WTC11 (cell line): Measurements from ENCODE around the gene ATXN2L. TPM values are rescaled to one million over a fixed set of nuclear protein-coding genes. Genes with fewer than 3 reads are reported as not detected.

Source experiments
- ATAC-seq: fragments of 200-7000 bp; cut with Tn5 transposase; 2 replicates; pipeline ENCODE4 v1.10.0; 2021; ENCODE audit warnings: mild to moderate bottlenecking, moderate library complexity
- CTCF ChIA-PET: fragments of 300-600 bp; sonication (Branson Sonifier 250); formaldehyde crosslinking; loops from one replicate; lab custom pipeline; 2021; ENCODE audit warnings: antibody characterized with exemption; lab: Charles Lee
- POLR2A ChIA-PET: fragments of 350-600 bp; sonication (Branson Sonifier 250); formaldehyde crosslinking; loops from one replicate; lab custom pipeline; 2021; ENCODE audit warnings: antibody characterized with exemption; lab: Charles Lee
- DNase-seq: peaks from one replicate; pipeline ENCODE4 v3.0.0; 2021; ENCODE audit warnings: low spot score
- H3K27ac Mint-ChIP-seq: 2 replicates; pipeline ENCODE4 v1.8.0; 2021; ENCODE audit warnings: mixed read lengths
- H3K27me3 Mint-ChIP-seq: 2 replicates; pipeline ENCODE4 v1.8.0; 2021; ENCODE audit warnings: low read depth, mild to moderate bottlenecking, moderate library complexity, mixed read lengths
- H3K36me3 Mint-ChIP-seq: 2 replicates; pipeline ENCODE4 v1.8.0; 2021; ENCODE audit warnings: mixed read lengths
- H3K4me1 Mint-ChIP-seq: 2 replicates; pipeline ENCODE4 v1.8.0; 2022; ENCODE audit warnings: mixed read lengths
- H3K4me3 Mint-ChIP-seq: 2 replicates; pipeline ENCODE4 v1.8.0; 2021; ENCODE audit warnings: mild to moderate bottlenecking, moderate library complexity, mixed read lengths
- H3K9me3 Mint-ChIP-seq: 2 replicates; pipeline ENCODE4 v1.8.0; 2021; ENCODE audit warnings: mixed read lengths
- ATF1 ChIP-seq: sonication (generic); formaldehyde crosslinking; IDR thresholded peaks from 2 replicates; pipeline ENCODE4 v1.8.1; 2023; ENCODE audit warnings: mild to moderate bottlenecking, moderate library complexity, missing genetic modification reagents
- CREB1 ChIP-seq: sonication (generic); formaldehyde crosslinking; IDR thresholded peaks from 2 replicates; pipeline ENCODE4 v1.8.0; 2023; ENCODE audit warnings: mild to moderate bottlenecking, missing genetic modification reagents
- ELF4 ChIP-seq: sonication (generic); formaldehyde crosslinking; IDR thresholded peaks from 2 replicates; pipeline ENCODE4 v1.8.1; 2022; ENCODE audit warnings: low read depth, mild to moderate bottlenecking, moderate library complexity, missing genetic modification reagents
- GTF2I ChIP-seq: fragments of 250-450 bp; sonication (Bioruptor Pico); conservative IDR thresholded peaks from 2 replicates; pipeline ENCODE4 v1.4.0; 2021; ENCODE audit warnings: mild to moderate bottlenecking
- JUN ChIP-seq: sonication (generic); formaldehyde crosslinking; IDR thresholded peaks from 2 replicates; pipeline ENCODE4 v1.8.0; 2023; ENCODE audit warnings: mild to moderate bottlenecking, missing genetic modification reagents
- MYBL2 ChIP-seq: sonication (generic); formaldehyde crosslinking; IDR thresholded peaks from 2 replicates; pipeline ENCODE4 v1.8.1; 2023; ENCODE audit warnings: mild to moderate bottlenecking, moderate library complexity, missing genetic modification reagents
- NR1H2 ChIP-seq: sonication (generic); formaldehyde crosslinking; IDR thresholded peaks from 2 replicates; pipeline ENCODE4 v1.9.0; 2021; ENCODE audit warnings: mild to moderate bottlenecking, moderate library complexity, missing genetic modification reagents
- NR2C2 ChIP-seq: sonication (generic); formaldehyde crosslinking; IDR thresholded peaks from 2 replicates; pipeline ENCODE4 v1.8.0; 2022; ENCODE audit warnings: mild to moderate bottlenecking, missing genetic modification reagents
- RELA ChIP-seq: sonication (generic); formaldehyde crosslinking; IDR thresholded peaks from 2 replicates; pipeline ENCODE4 v1.8.1; 2022; ENCODE audit warnings: missing genetic modification reagents, mild to moderate bottlenecking, borderline replicate concordance
- SMAD3 ChIP-seq: sonication (generic); formaldehyde crosslinking; IDR thresholded peaks from 2 replicates; pipeline ENCODE4 v1.8.0; 2022; ENCODE audit warnings: missing genetic modification reagents, mild to moderate bottlenecking, borderline replicate concordance
- SP1 ChIP-seq: sonication (generic); formaldehyde crosslinking; conservative IDR thresholded peaks from 2 replicates; pipeline ENCODE4 v1.8.1; 2022; ENCODE audit warnings: missing genetic modification reagents
- ZMAT4 ChIP-seq: fragments of 250-450 bp; sonication (Bioruptor Pico); IDR thresholded peaks from 2 replicates; pipeline ENCODE4 v1.9.0; 2021; ENCODE audit warnings: mild to moderate bottlenecking
- ZNF317 ChIP-seq: sonication (generic); formaldehyde crosslinking; IDR thresholded peaks from 2 replicates; pipeline ENCODE4 v1.8.1; 2023; ENCODE audit warnings: low read depth, mild to moderate bottlenecking, moderate library complexity, missing genetic modification reagents, borderline replicate concordance
- ZNF671 ChIP-seq: fragments of 250-450 bp; sonication (Bioruptor Pico); IDR thresholded peaks from 2 replicates; pipeline ENCODE4 v1.8.0; 2021; ENCODE audit warnings: mild to moderate bottlenecking
- total RNA-seq: library from RNA; stranded (reverse); gene quantifications from 3 replicates; pipeline ENCODE4 v1.2.3, GENCODE V29; 2021
- TF ChIP-seq, protein P1 (sequence below): sonication (generic); formaldehyde crosslinking; IDR thresholded peaks from 2 replicates; pipeline ENCODE4 v1.8.1; 2022; ENCODE audit warnings: mild to moderate bottlenecking, missing genetic modification reagents, moderate library complexity, borderline replicate concordance
- TF ChIP-seq, protein P2 (sequence below): sonication (generic); formaldehyde crosslinking; IDR thresholded peaks from 2 replicates; pipeline ENCODE4 v1.8.1; 2023; ENCODE audit warnings: mild to moderate bottlenecking, missing genetic modification reagents, moderate library complexity
- TF ChIP-seq, protein P3 (sequence below): sonication (generic); formaldehyde crosslinking; IDR thresholded peaks from 2 replicates; pipeline ENCODE4 v1.8.0; 2022; ENCODE audit warnings: mild to moderate bottlenecking, missing genetic modification reagents
- TF ChIP-seq, protein P4 (sequence below): sonication (generic); formaldehyde crosslinking; IDR thresholded peaks from 2 replicates; pipeline ENCODE4 v1.8.1; 2022; ENCODE audit warnings: low read depth, missing genetic modification reagents, borderline replicate concordance
- TF ChIP-seq, protein P5 (sequence below): sonication (generic); formaldehyde crosslinking; IDR thresholded peaks from 2 replicates; pipeline ENCODE4 v1.8.0; 2022; ENCODE audit warnings: mild to moderate bottlenecking, missing genetic modification reagents
- TF ChIP-seq, protein P6 (sequence below): fragments of 250-450 bp; sonication (Bioruptor Pico); IDR thresholded peaks from 2 replicates; pipeline ENCODE4 v2.1.2; 2022; ENCODE audit warnings: mild to moderate bottlenecking, moderate library complexity
- TF ChIP-seq, protein P7 (sequence below): fragments of 250-450 bp; sonication (Bioruptor Pico); IDR thresholded peaks from 2 replicates; pipeline ENCODE4 v1.9.0; 2021; ENCODE audit warnings: mild to moderate bottlenecking, borderline replicate concordance

The ATXN2L gene
- total RNA-seq, 1 experiment from 2014 or later = 243 TPM

DNA sequence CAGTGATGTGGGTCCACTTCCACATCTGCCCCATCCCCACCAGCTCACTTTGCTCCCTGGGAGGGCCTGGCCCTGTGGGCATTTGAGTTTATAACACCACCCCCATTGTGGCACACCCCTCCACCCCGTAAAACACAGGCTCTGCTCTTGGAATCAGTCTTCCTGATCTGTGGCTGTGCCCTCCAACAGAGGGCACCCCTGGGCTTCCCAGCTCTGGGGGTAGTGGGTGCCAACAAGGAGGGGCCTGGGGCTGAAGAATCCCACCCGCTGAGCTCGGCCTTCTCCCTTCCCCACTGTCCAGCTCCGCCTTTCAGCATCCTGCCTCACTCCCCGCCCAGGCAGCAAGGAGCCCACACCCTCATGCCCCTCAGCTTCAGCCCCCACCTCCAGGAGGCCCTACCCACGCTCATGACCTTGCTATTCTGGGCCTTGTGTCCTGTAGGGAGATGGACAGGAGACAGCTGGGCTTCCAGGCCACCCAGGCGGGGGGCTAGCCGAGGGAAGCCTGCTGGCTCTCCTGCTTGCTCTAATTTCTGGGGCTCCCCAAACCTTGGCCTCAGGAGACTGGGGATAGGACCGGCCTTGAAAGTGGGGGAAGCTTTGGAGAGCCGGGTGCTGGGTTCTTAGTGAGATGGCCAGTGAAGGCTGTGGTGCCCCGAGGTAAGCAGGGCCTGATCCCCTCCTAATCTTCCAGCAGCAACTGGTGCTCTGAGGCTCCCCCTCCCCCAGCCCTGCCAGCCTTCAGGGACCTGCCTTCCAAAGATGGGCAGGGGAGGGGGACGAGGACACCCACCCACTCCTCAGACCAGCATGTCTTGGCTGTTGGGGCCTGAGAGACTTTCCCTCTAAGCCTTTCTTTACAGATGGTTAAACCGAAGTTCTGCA, 52.6 kb downstream of the ATXN2L start:
- ChIA-PET POLR2A (interaction anchor here (0.6 to 1.2 kb wide), 4 partner anchors 12 to 54 kb away, joined by 3 to 4 read pairs (median 4); partner anchors contain the start of gene SH2B1), CTCF (interaction anchor here (1.0 to 4.0 kb wide), 9 partner anchors 8 to 75 kb away, joined by 3 to 23 read pairs (median 4); partner anchors contain the start of genes NFATC2IP and SH2B1)
- TF ChIP-seq GTF2I (CRISPR knock-in tag) = no peak
- no peak for TF ChIP-seq ZMAT4 (CRISPR knock-in tag)
- TF ChIP-seq RELA = no peak
- TF ChIP-seq NR2C2 (CRISPR knock-in tag) = no peak
- no peak for TF ChIP-seq MYBL2 (CRISPR knock-in tag)
- TF ChIP-seq, protein P1, sequence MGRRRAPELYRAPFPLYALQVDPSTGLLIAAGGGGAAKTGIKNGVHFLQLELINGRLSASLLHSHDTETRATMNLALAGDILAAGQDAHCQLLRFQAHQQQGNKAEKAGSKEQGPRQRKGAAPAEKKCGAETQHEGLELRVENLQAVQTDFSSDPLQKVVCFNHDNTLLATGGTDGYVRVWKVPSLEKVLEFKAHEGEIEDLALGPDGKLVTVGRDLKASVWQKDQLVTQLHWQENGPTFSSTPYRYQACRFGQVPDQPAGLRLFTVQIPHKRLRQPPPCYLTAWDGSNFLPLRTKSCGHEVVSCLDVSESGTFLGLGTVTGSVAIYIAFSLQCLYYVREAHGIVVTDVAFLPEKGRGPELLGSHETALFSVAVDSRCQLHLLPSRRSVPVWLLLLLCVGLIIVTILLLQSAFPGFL (CRISPR knock-in tag) = no peak
- TF ChIP-seq, protein P2, sequence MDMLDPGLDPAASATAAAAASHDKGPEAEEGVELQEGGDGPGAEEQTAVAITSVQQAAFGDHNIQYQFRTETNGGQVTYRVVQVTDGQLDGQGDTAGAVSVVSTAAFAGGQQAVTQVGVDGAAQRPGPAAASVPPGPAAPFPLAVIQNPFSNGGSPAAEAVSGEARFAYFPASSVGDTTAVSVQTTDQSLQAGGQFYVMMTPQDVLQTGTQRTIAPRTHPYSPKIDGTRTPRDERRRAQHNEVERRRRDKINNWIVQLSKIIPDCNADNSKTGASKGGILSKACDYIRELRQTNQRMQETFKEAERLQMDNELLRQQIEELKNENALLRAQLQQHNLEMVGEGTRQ (CRISPR knock-in tag) = no peak
- TF ChIP-seq ZNF317 (CRISPR knock-in tag) = no peak
- no peak for TF ChIP-seq ATF1
- TF ChIP-seq, protein P3, sequence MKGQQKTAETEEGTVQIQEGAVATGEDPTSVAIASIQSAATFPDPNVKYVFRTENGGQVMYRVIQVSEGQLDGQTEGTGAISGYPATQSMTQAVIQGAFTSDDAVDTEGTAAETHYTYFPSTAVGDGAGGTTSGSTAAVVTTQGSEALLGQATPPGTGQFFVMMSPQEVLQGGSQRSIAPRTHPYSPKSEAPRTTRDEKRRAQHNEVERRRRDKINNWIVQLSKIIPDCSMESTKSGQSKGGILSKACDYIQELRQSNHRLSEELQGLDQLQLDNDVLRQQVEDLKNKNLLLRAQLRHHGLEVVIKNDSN = no peak
- TF ChIP-seq, protein P4, sequence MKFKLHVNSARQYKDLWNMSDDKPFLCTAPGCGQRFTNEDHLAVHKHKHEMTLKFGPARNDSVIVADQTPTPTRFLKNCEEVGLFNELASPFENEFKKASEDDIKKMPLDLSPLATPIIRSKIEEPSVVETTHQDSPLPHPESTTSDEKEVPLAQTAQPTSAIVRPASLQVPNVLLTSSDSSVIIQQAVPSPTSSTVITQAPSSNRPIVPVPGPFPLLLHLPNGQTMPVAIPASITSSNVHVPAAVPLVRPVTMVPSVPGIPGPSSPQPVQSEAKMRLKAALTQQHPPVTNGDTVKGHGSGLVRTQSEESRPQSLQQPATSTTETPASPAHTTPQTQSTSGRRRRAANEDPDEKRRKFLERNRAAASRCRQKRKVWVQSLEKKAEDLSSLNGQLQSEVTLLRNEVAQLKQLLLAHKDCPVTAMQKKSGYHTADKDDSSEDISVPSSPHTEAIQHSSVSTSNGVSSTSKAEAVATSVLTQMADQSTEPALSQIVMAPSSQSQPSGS = no peak
- TF ChIP-seq SMAD3 (CRISPR knock-in tag) = no peak
- TF ChIP-seq, protein P5, sequence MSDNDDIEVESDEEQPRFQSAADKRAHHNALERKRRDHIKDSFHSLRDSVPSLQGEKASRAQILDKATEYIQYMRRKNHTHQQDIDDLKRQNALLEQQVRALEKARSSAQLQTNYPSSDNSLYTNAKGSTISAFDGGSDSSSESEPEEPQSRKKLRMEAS (CRISPR knock-in tag) = no peak
- TF ChIP-seq ZNF671 (CRISPR knock-in tag) = no peak
- TF ChIP-seq ELF4 (CRISPR knock-in tag) = no peak
- no peak for TF ChIP-seq NR1H2 (CRISPR knock-in tag)
- Mint-ChIP-seq H3K27ac (no peak overlapping the region), H3K4me1 (peaks cover 17% of the 10 kb centered on the region), H3K27me3 (peaks cover 7% of the 10 kb centered on the region), H3K4me3 (no peak overlapping the region), H3K9me3 (no peaks in the 10 kb centered on the region), H3K36me3 (peaks cover 5% of the 10 kb centered on the region; the same call in 1 of the 2 replicates)
- DNase-seq (no peak), ATAC-seq (no peak)

- peaks cover 2% of the 10 kb centered on the region; the same call in 1 of the 2 replicates for H3K36me3 Mint-ChIP-seq
- no peak overlapping the region for H3K4me3 Mint-ChIP-seq
- H3K4me1 Mint-ChIP-seq = peaks cover 22% of the 10 kb centered on the region
- POLR2A ChIA-PET = interaction anchor here (1.2 kb wide), 2 partner anchors 18 to 55 kb away, joined by 3 to 4 read pairs; no protein-coding TSS in a partner anchor
- no peaks in the 10 kb centered on the region for H3K9me3 Mint-ChIP-seq
- ATAC-seq = no peak
- CTCF ChIA-PET = interaction anchor here (1.0 to 1.7 kb wide), 5 partner anchors 10 to 75 kb away, joined by 3 to 10 read pairs (median 4); partner anchors contain the start of gene NFATC2IP
- no peak for DNase-seq
- peaks cover 15% of the 10 kb centered on the region for H3K27me3 Mint-ChIP-seq
- H3K27ac Mint-ChIP-seq = no peak overlapping the region
- TF ChIP-seq, protein P6, sequence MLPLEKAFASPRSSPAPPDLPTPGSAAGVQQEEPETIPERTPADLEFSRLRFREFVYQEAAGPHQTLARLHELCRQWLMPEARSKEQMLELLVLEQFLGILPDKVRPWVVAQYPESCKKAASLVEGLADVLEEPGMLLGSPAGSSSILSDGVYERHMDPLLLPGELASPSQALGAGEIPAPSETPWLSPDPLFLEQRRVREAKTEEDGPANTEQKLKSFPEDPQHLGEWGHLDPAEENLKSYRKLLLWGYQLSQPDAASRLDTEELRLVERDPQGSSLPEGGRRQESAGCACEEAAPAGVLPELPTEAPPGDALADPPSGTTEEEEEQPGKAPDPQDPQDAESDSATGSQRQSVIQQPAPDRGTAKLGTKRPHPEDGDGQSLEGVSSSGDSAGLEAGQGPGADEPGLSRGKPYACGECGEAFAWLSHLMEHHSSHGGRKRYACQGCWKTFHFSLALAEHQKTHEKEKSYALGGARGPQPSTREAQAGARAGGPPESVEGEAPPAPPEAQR = no peak
- TF ChIP-seq ATF1 = no peak
- TF ChIP-seq JUN (CRISPR knock-in tag) = no peak
- TF ChIP-seq SP1 (CRISPR knock-in tag) = no peak
- TF ChIP-seq, protein P5 (CRISPR knock-in tag) = no peak
- TF ChIP-seq CREB1 (CRISPR knock-in tag) = no peak
- TF ChIP-seq, protein P7, sequence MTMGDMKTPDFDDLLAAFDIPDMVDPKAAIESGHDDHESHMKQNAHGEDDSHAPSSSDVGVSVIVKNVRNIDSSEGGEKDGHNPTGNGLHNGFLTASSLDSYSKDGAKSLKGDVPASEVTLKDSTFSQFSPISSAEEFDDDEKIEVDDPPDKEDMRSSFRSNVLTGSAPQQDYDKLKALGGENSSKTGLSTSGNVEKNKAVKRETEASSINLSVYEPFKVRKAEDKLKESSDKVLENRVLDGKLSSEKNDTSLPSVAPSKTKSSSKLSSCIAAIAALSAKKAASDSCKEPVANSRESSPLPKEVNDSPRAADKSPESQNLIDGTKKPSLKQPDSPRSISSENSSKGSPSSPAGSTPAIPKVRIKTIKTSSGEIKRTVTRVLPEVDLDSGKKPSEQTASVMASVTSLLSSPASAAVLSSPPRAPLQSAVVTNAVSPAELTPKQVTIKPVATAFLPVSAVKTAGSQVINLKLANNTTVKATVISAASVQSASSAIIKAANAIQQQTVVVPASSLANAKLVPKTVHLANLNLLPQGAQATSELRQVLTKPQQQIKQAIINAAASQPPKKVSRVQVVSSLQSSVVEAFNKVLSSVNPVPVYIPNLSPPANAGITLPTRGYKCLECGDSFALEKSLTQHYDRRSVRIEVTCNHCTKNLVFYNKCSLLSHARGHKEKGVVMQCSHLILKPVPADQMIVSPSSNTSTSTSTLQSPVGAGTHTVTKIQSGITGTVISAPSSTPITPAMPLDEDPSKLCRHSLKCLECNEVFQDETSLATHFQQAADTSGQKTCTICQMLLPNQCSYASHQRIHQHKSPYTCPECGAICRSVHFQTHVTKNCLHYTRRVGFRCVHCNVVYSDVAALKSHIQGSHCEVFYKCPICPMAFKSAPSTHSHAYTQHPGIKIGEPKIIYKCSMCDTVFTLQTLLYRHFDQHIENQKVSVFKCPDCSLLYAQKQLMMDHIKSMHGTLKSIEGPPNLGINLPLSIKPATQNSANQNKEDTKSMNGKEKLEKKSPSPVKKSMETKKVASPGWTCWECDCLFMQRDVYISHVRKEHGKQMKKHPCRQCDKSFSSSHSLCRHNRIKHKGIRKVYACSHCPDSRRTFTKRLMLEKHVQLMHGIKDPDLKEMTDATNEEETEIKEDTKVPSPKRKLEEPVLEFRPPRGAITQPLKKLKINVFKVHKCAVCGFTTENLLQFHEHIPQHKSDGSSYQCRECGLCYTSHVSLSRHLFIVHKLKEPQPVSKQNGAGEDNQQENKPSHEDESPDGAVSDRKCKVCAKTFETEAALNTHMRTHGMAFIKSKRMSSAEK (CRISPR knock-in tag) = no peak
Measured at GRCh38 chr16:28876019-28876659, 53.3 kb downstream of the ATXN2L start.
